GM12878 (cell line): ENCODE measurements around the gene CFAP44. TPM values are rescaled to one million over a fixed set of nuclear protein-coding genes. Genes with fewer than 3 reads are reported as not detected.
"Not testable (repeated sequence)": the region's sequence is repeated elsewhere in the genome, so short reads cannot be mapped to it uniquely, and the experiment has no call there.

Experiments used
- ATAC-seq: fragments of 200-7000 bp; cut with Tn5 transposase; 3 replicates; pipeline ENCODE4 v1.9.1; 2020; ENCODE audit warnings: mild to moderate bottlenecking, moderate library complexity
- BruUV-seq: library from RNA; stranded (reverse); fragments of 400-500 nt; replicated peaks from 2 replicates; lab custom pipeline; 2021; lab: Mats Ljungman, UMichigan
- CTCF ChIA-PET: fragments of 300-600 bp; sonication (Branson Sonifier 250); formaldehyde crosslinking; extraction: SDS; loops from one replicate; lab custom pipeline; 2021; ENCODE audit warnings: inconsistent platforms; lab: Yijun Ruan, JAX
- POLR2A ChIA-PET: fragments of 350-600 bp; formaldehyde crosslinking; extraction: SDS; loops from one replicate; lab custom pipeline; 2021; ENCODE audit warnings: inconsistent platforms; lab: Charles Lee
- RAD21 ChIA-PET: fragments of 300-600 bp; sonication (Branson Sonifier 250); formaldehyde crosslinking; loops from one replicate; lab custom pipeline; 2023; ENCODE audit warnings: antibody characterized with exemption; ENCODE audit not compliant: unreplicated experiment; lab: Charles Lee
- SMC1A ChIA-PET: fragments of 300-600 bp; sonication (Branson Sonifier 250); formaldehyde crosslinking; loops from one replicate; lab custom pipeline; 2023; ENCODE audit not compliant: unreplicated experiment, uncharacterized antibody; lab: Charles Lee
- DNase-seq: peaks from one replicate; pipeline ENCODE4 v3.0.0-alpha.2; 2011; ENCODE audit warnings: low read depth, low spot score
- FAIRE-seq: peaks from 3 replicates; lab custom pipeline; 2011; peaks lifted over from hg19 to GRCh38; lab: Jason Lieb, UNC
- H2AFZ ChIP-seq: 2 replicates; pipeline ENCODE4 v1.6.0; 2011; ENCODE audit warnings: low read depth, low read length, control low read depth; ENCODE audit not compliant: control insufficient read depth
- H3K27ac ChIP-seq: 2 replicates; pipeline ENCODE4 v1.5.1; 2011; ENCODE audit warnings: control low read depth; ENCODE audit not compliant: control insufficient read depth, insufficient read depth
- H3K27me3 ChIP-seq, 2 experiments: replicated peaks in 1 of 2; 2 replicates each; pipeline versions ENCODE4 v1.6.0 to v1.6.1; 2011; ENCODE audit warnings: low read length in 1 of 2; ENCODE audit not compliant: control insufficient read depth in 2 of 2, insufficient read depth in 2 of 2
- H3K36me3 ChIP-seq, 2 experiments: 2 replicates each; pipeline ENCODE4 v1.5.1; 2011; ENCODE audit warnings: low read length in 1 of 2; ENCODE audit not compliant: control insufficient read depth in 2 of 2, insufficient read depth in 2 of 2
- H3K4me1 ChIP-seq: 2 replicates; pipeline ENCODE4 v1.6.1; 2011; ENCODE audit warnings: mild to moderate bottlenecking, low read length, moderate library complexity, mixed read lengths; ENCODE audit not compliant: control insufficient read depth, insufficient read depth
- H3K4me2 ChIP-seq: 2 replicates; pipeline ENCODE4 v1.6.0; 2011; ENCODE audit warnings: control low read depth; ENCODE audit not compliant: control insufficient read depth, insufficient read depth
- H3K4me3 ChIP-seq: fragments of 200-600 bp; sonication (generic); 2 replicates; pipeline ENCODE4 v1.5.1; 2016
- H3K79me2 ChIP-seq: 2 replicates; pipeline ENCODE4 v1.6.0; 2011; ENCODE audit warnings: low read length; ENCODE audit not compliant: control insufficient read depth, insufficient read depth
- H3K9ac ChIP-seq: 2 replicates; pipeline ENCODE4 v1.8.0; 2011; ENCODE audit warnings: low read length, control low read depth, mixed read lengths; ENCODE audit not compliant: control insufficient read depth, insufficient read depth
- H3K9me3 ChIP-seq: replicated peaks from 3 replicates; pipeline ENCODE4 v1.5.1; 2011; ENCODE audit warnings: mild to moderate bottlenecking, low read length; ENCODE audit not compliant: control insufficient read depth, insufficient read depth
- H4K20me1 ChIP-seq: 2 replicates; pipeline ENCODE4 v1.6.0; 2011; ENCODE audit not compliant: control insufficient read depth, insufficient read depth
- BRCA1 ChIP-seq: IDR thresholded peaks from 2 replicates; pipeline ENCODE4 v1.6.1; 2011; ENCODE audit warnings: low read depth, low read length, improper control_type of control experiment
- EP300 ChIP-seq, 2 experiments: fragments of 150-350 bp in 1 of 2; IDR thresholded peaks; 2 replicates each; pipeline ENCODE4 v1.6.1; 2011 to 2012; ENCODE audit warnings: low read depth in 2 of 2, low read length in 2 of 2, borderline replicate concordance in 1 of 2, improper control_type of control experiment in 1 of 2, inconsistent platforms in 1 of 2; ENCODE audit not compliant: control insufficient read depth in 1 of 2
- MTA2 ChIP-seq: fragments of 450-650 bp; IDR thresholded peaks from 2 replicates; pipeline ENCODE4 v1.6.1; 2016; ENCODE audit warnings: low read depth, mild to moderate bottlenecking, moderate library complexity
- MYB ChIP-seq: fragments of 150-350 bp; IDR thresholded peaks from 2 replicates; pipeline ENCODE4 v1.6.1; 2014; ENCODE audit warnings: mild to moderate bottlenecking, low read depth, low read length, borderline replicate concordance
- NR2F1 ChIP-seq: fragments of 450-650 bp; conservative IDR thresholded peaks from 2 replicates; pipeline ENCODE4 v1.6.1; 2017; ENCODE audit warnings: mild to moderate bottlenecking
- PKNOX1 ChIP-seq: fragments of 450-650 bp; IDR thresholded peaks from 2 replicates; pipeline ENCODE4 v1.6.1; 2016; ENCODE audit warnings: mild to moderate bottlenecking
- RELB ChIP-seq: fragments of 450-650 bp; IDR thresholded peaks from 2 replicates; pipeline ENCODE4 v1.6.1; 2017; ENCODE audit warnings: low read depth, mild to moderate bottlenecking, moderate library complexity
- SMAD1 ChIP-seq: fragments of 450-650 bp; IDR thresholded peaks from 2 replicates; pipeline ENCODE4 v1.6.1; 2018; ENCODE audit warnings: mild to moderate bottlenecking, low read depth; ENCODE audit not compliant: partially characterized antibody
- WGBS: methylation state at CpG from one replicate; pipeline ENCODE4 v1.1.6; 2016; ENCODE audit warnings: low lambda C conversion rate; ENCODE audit not compliant: insufficient replicate concordance, insufficient coverage; ENCODE audit errors: missing lambda C conversion rate; 5-methylcytosine and 5-hydroxymethylcytosine counted together
- in situ Hi-C: fragments of 300-500 bp; cut with MboI; formaldehyde crosslinking; loops from 9 replicates; pipeline ENCODE4 v1.14.3; 2018; ENCODE audit warnings: mixed read lengths
- intact Hi-C: fragments of 100-400 bp; cut with micrococcal nuclease; formaldehyde crosslinking; loops from one replicate; pipeline ENCODE4 v1.14.2; 2022; ENCODE audit not compliant: unreplicated experiment
- polyA plus RNA-seq, 11 experiments: library from polyadenylated mRNA; depleted of rRNA in 4 of 11; unstranded in 6 of 11; stranded (reverse) in 5 of 11; fragments of >200 nt; fragmentation: Nextera tagmentation in 4 of 11; fragmentation: Illumina TruSeq in 1 of 11; extraction: Ambion mirVana in 4 of 11; extraction: Trizol in 1 of 11; gene quantifications; 1 replicate in 1 of 11; 2 replicates in 10 of 11; pipeline versions ENCODE4 v1.2.1 to v1.2.3, GENCODE V29; 2011 to 2016; ENCODE audit warnings: inconsistent platforms in 2 of 11, missing spikeins in 2 of 11, low read depth in 1 of 11
- total RNA-seq, 4 experiments: library from RNA; depleted of rRNA in 3 of 4; stranded (reverse); fragments of >200 nt in 3 of 4; fragmentation: Illumina TruSeq in 1 of 4; extraction: Trizol in 1 of 4; gene quantifications; 2 replicates each; pipeline versions ENCODE4 v1.2.1 to v1.2.3, GENCODE V29; 2013 to 2021
- TF ChIP-seq, protein P1 (sequence below): fragments of 150-350 bp; IDR thresholded peaks from 2 replicates; pipeline ENCODE4 v1.6.1; 2014; ENCODE audit warnings: mild to moderate bottlenecking, low read depth, low read length
- TF ChIP-seq, protein P2 (sequence below): IDR thresholded peaks from 2 replicates; pipeline ENCODE4 v1.6.1; 2012; ENCODE audit warnings: mild to moderate bottlenecking, low read depth, low read length

CFAP44 gene
- total and polyA plus RNA-seq, 10 of the 15 experiments (the other 5 are each of a cell fraction or from before 2014, with no cell fraction given): 0.76 to 5.9 (median 3.7) TPM

GRCh38 chr3:113461488-113461887, 20.2 kb upstream of the CFAP44 start:
- Histone ChIP-seq H3K4me2 (no peak overlapping the region), H3K9ac (no peak overlapping the region), H3K4me1 (no peaks in the 10 kb centered on the region), H2AFZ (no peak overlapping the region), H3K27me3 (no peaks in the 10 kb centered on the region), H3K79me2 (no peaks in the 10 kb centered on the region), H3K36me3 (peaks cover 0 to 6% of the 10 kb centered on the region in 2 experiments; a peak in 2 of 4 replicates), H3K4me3 (no peak overlapping the region), H3K27ac (no peak overlapping the region), H4K20me1 (no peaks in the 10 kb centered on the region), H3K9me3 (no peaks in the 10 kb centered on the region)
- TF ChIP-seq BRCA1: no peak
- TF ChIP-seq NR2F1: no peak
- TF ChIP-seq, protein P1, sequence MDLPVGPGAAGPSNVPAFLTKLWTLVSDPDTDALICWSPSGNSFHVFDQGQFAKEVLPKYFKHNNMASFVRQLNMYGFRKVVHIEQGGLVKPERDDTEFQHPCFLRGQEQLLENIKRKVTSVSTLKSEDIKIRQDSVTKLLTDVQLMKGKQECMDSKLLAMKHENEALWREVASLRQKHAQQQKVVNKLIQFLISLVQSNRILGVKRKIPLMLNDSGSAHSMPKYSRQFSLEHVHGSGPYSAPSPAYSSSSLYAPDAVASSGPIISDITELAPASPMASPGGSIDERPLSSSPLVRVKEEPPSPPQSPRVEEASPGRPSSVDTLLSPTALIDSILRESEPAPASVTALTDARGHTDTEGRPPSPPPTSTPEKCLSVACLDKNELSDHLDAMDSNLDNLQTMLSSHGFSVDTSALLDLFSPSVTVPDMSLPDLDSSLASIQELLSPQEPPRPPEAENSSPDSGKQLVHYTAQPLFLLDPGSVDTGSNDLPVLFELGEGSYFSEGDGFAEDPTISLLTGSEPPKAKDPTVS: no peak
- no peak for TF ChIP-seq MYB
- TF ChIP-seq PKNOX1: no peak
- TF ChIP-seq RELB: no peak
- TF ChIP-seq EP300 (IDR thresholded peaks at IDR 0.05; ENCODE audit: borderline replicate concordance in 1 of 2, control insufficient read depth in 1 of 2, low read depth in 2 of 2, low read length in 2 of 2): no peak
- TF ChIP-seq, protein P2, sequence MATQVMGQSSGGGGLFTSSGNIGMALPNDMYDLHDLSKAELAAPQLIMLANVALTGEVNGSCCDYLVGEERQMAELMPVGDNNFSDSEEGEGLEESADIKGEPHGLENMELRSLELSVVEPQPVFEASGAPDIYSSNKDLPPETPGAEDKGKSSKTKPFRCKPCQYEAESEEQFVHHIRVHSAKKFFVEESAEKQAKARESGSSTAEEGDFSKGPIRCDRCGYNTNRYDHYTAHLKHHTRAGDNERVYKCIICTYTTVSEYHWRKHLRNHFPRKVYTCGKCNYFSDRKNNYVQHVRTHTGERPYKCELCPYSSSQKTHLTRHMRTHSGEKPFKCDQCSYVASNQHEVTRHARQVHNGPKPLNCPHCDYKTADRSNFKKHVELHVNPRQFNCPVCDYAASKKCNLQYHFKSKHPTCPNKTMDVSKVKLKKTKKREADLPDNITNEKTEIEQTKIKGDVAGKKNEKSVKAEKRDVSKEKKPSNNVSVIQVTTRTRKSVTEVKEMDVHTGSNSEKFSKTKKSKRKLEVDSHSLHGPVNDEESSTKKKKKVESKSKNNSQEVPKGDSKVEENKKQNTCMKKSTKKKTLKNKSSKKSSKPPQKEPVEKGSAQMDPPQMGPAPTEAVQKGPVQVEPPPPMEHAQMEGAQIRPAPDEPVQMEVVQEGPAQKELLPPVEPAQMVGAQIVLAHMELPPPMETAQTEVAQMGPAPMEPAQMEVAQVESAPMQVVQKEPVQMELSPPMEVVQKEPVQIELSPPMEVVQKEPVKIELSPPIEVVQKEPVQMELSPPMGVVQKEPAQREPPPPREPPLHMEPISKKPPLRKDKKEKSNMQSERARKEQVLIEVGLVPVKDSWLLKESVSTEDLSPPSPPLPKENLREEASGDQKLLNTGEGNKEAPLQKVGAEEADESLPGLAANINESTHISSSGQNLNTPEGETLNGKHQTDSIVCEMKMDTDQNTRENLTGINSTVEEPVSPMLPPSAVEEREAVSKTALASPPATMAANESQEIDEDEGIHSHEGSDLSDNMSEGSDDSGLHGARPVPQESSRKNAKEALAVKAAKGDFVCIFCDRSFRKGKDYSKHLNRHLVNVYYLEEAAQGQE: no peak
- TF ChIP-seq SMAD1: no peak
- no peak for TF ChIP-seq MTA2
- no peak for ATAC-seq
- ChIA-PET CTCF (no interaction called here), RAD21 (no interaction called here), POLR2A (no interaction called here), SMC1A (interaction anchor here (1.3 kb wide), 1 partner anchor 10 kb away, joined by 3 read pairs; no protein-coding TSS in a partner anchor)
- no TSS peak for BruUV-seq
- no peak for FAIRE-seq
- in situ Hi-C loops (no loop called here), intact Hi-C loops (no loop called here)
- DNase-seq: no peak

- H3K79me2 ChIP-seq, FAIRE-seq, H3K36me3 ChIP-seq, SMC1A ChIA-PET, ATAC-seq, RAD21 ChIA-PET, POLR2A ChIA-PET, intact Hi-C loops, H3K9ac ChIP-seq, H3K4me1 ChIP-seq, BruUV-seq, DNase-seq, H3K27ac ChIP-seq, H4K20me1 ChIP-seq, H3K9me3 ChIP-seq, in situ Hi-C loops, H3K4me3 ChIP-seq, H3K27me3 ChIP-seq, H2AFZ ChIP-seq, H3K4me2 ChIP-seq: not testable (repeated sequence)
- CTCF ChIA-PET: interaction anchor here (2.1 kb wide), 1 partner anchor 35 kb away, joined by 5 read pairs; no protein-coding TSS in a partner anchor
- WGBS: 100% methylated on average over 11 of the region's 27 CpGs
Observed at GRCh38 chr3:113458554-113458953, 17.3 kb upstream of the CFAP44 start.
